22Rv1 (cell line): ENCODE measurements around the gene COX18.

Experiments
- CTCF ChIP-seq: fragments of 450-650 bp; IDR thresholded peaks from 2 replicates; pipeline ENCODE4 v1.5.1; 2017; ENCODE audit warnings: mild to moderate bottlenecking
- ZFX ChIP-seq: fragments of 450-650 bp; IDR thresholded peaks from 2 replicates; pipeline ENCODE4 v1.6.1; 2017; ENCODE audit warnings: antibody characterized with exemption, borderline replicate concordance

- TF ChIP-seq CTCF (no peak), ZFX (no peak)
These were observed 58.5 kb downstream of the COX18 start for GRCh38 chr4:73010789-73011628.
